ENCODE data around the gene RALGPS1.

- TF ChIP-seq CTCF (IDR thresholded peaks at IDR 0.05) = no peak
- no peak for TF ChIP-seq POLR2A (IDR thresholded peaks at IDR 0.05)
Observed at GRCh38 chr9:127188396-127188795, 273.8 kb downstream of the RALGPS1 start.
